Panc1 (cell line): ENCODE measurements around the gene UBR3. TPM values are rescaled to one million over a fixed set of nuclear protein-coding genes. Genes with fewer than 3 reads are reported as not detected.

ENCODE experiments used
- ATAC-seq: fragments of 200-7000 bp; cut with Tn5 transposase; 2 replicates; pipeline ENCODE4 v1.9.1; 2020; ENCODE audit warnings: mild to moderate bottlenecking, moderate library complexity
- BruUV-seq: library from RNA; stranded (reverse); fragments of 400-500 nt; replicated peaks from 2 replicates; lab custom pipeline; 2021; lab: Mats Ljungman, UMichigan
- CTCF ChIA-PET: fragments of 300-600 bp; sonication (Branson Sonifier 250); formaldehyde crosslinking; loops from one replicate; lab custom pipeline; 2022; ENCODE audit warnings: antibody characterized with exemption; lab: Charles Lee
- POLR2A ChIA-PET: fragments of 300-600 bp; sonication (Branson Sonifier 250); formaldehyde crosslinking; loops from one replicate; lab custom pipeline; 2022; ENCODE audit warnings: antibody characterized with exemption; lab: Charles Lee
- DNase-seq: peaks from one replicate; pipeline ENCODE4 v3.0.0-alpha.2; 2010; ENCODE audit warnings: low read depth, low spot score
- H3K27ac ChIP-seq: 2 replicates; pipeline ENCODE4 v1.5.1; 2011; ENCODE audit warnings: mild to moderate bottlenecking, low read length, inconsistent platforms
- H3K27me3 ChIP-seq: fragments of 200-500 bp; sonication (Bioruptor generic); 2 replicates; pipeline ENCODE4 v1.6.0; 2014; ENCODE audit warnings: low read length, inconsistent platforms; ENCODE audit not compliant: control insufficient read depth, insufficient read depth
- H3K36me3 ChIP-seq: fragments of 200-500 bp; sonication (Bioruptor generic); 2 replicates; pipeline ENCODE4 v1.5.1; 2014; ENCODE audit warnings: inconsistent platforms, mild to moderate bottlenecking, low read length, moderate library complexity; ENCODE audit not compliant: control insufficient read depth, insufficient read depth
- H3K4me1 ChIP-seq: 2 replicates; pipeline ENCODE4 v1.5.1; 2011; ENCODE audit warnings: inconsistent platforms, mild to moderate bottlenecking, low read length, moderate library complexity; ENCODE audit not compliant: control insufficient read depth, insufficient read depth
- H3K4me3 ChIP-seq, 2 experiments: 2 replicates each; pipeline ENCODE4 v1.5.1; 2011 to 2012; ENCODE audit warnings: low read depth in 2 of 2, low read length in 2 of 2, mild to moderate bottlenecking in 2 of 2, inconsistent platforms in 1 of 2, moderate library complexity in 1 of 2
- H3K9me3 ChIP-seq: fragments of 200-500 bp; sonication (Bioruptor generic); 2 replicates; pipeline ENCODE4 v1.5.1; 2014; ENCODE audit warnings: low read depth, mild to moderate bottlenecking, inconsistent platforms, low read length, moderate library complexity; ENCODE audit not compliant: control insufficient read depth, insufficient read depth
- POLR2AphosphoS5 ChIP-seq: IDR thresholded peaks from 2 replicates; pipeline ENCODE4 v1.6.1; 2012; ENCODE audit warnings: mild to moderate bottlenecking, low read depth, low read length, moderate library complexity
- SIN3A ChIP-seq: IDR thresholded peaks from 2 replicates; pipeline ENCODE4 v1.6.1; 2012; ENCODE audit warnings: low read depth, mild to moderate bottlenecking, low read length, moderate library complexity, borderline replicate concordance; ENCODE audit not compliant: insufficient read depth
- TCF7L2 ChIP-seq: IDR thresholded peaks from 2 replicates; pipeline ENCODE4 v1.6.1; 2011; ENCODE audit warnings: mild to moderate bottlenecking, low read depth, low read length, inconsistent platforms
- in situ Hi-C: cut with HindIII; loops from 2 replicates; pipeline ENCODE4 v1.10.0; 2016; ENCODE audit warnings: low sequenced_read_pairs, low pct_unique_long_range_greater_than_20kb
- intact Hi-C: fragments of 100-400 bp; cut with micrococcal nuclease; formaldehyde crosslinking; loops from one replicate; pipeline ENCODE4 v1.10.0; 2022; ENCODE audit not compliant: unreplicated experiment
- total RNA-seq: library from RNA; stranded (reverse); gene quantifications from one replicate; pipeline ENCODE4 v1.2.1, GENCODE V29; 2021; ENCODE audit not compliant: unreplicated experiment
- TF ChIP-seq, protein P1 (sequence below): fragments of 450-650 bp; IDR thresholded peaks from 2 replicates; pipeline ENCODE4 v1.5.1; 2017; ENCODE audit warnings: mild to moderate bottlenecking
- TF ChIP-seq, protein P2 (sequence below), 2 experiments: IDR thresholded peaks; 2 replicates each; pipeline ENCODE4 v1.6.1; 2011 to 2012; ENCODE audit warnings: low read depth in 2 of 2, control low read depth in 1 of 2, low read length in 1 of 2, mild to moderate bottlenecking in 1 of 2, moderate library complexity in 1 of 2; ENCODE audit not compliant: insufficient read depth in 1 of 2

Gene UBR3
- total RNA-seq, 1 experiment from 2014 or later, result 27.9 TPM

DNA sequence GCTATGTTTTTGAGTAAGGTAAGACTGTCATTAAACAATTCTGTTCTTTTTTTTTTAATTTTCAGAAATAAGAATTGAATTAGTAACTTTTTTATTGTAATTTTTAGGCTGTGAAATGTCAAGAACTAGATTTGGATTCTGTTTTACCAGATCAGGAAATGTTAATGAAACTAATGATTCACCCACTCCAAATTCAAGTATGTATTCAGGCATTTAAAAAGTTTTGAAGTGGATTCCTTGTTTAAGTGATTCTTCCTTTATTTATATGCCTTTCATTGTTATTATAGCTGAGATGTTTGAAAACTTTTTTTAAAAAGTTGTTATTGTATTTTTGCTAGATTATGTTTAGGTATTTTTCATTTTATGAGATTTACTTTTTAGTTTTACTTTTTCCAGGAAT lies 96.7 kb downstream of the UBR3 start:
- intact Hi-C loops, result no loop called here
- CTCF ChIA-PET, result no interaction called here

GRCh38 chr2:169925968-169926367 lies 98.7 kb downstream of the UBR3 start:
- CTCF ChIA-PET, result no interaction called here
- POLR2A ChIA-PET, result no interaction called here
- intact Hi-C loops, result loop anchor here (5.0 kb wide), 1 partner anchor 99 kb away; the partner anchor contains the start of gene UBR3

More for the DNA sequence above, 96.7 kb downstream of the UBR3 start:
- ATAC-seq (no peak), DNase-seq (no peak)
- H3K27me3 ChIP-seq, result no peaks in the 10 kb centered on the region
- H3K27ac ChIP-seq, result no peak overlapping the region
- no peaks in the 10 kb centered on the region for H3K4me1 ChIP-seq
- H3K9me3 ChIP-seq, result no peaks in the 10 kb centered on the region
- BruUV-seq, result no TSS peak
- no peak overlapping the region for H3K4me3 ChIP-seq
- POLR2A ChIA-PET, result no interaction called here
- H3K36me3 ChIP-seq, result peaks cover 3% of the 10 kb centered on the region; the same call in 1 of the 2 replicates
- TF ChIP-seq, protein P1, sequence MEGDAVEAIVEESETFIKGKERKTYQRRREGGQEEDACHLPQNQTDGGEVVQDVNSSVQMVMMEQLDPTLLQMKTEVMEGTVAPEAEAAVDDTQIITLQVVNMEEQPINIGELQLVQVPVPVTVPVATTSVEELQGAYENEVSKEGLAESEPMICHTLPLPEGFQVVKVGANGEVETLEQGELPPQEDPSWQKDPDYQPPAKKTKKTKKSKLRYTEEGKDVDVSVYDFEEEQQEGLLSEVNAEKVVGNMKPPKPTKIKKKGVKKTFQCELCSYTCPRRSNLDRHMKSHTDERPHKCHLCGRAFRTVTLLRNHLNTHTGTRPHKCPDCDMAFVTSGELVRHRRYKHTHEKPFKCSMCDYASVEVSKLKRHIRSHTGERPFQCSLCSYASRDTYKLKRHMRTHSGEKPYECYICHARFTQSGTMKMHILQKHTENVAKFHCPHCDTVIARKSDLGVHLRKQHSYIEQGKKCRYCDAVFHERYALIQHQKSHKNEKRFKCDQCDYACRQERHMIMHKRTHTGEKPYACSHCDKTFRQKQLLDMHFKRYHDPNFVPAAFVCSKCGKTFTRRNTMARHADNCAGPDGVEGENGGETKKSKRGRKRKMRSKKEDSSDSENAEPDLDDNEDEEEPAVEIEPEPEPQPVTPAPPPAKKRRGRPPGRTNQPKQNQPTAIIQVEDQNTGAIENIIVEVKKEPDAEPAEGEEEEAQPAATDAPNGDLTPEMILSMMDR, result no peak
- no peak for TF ChIP-seq POLR2AphosphoS5
- in situ Hi-C loops, result no loop called here

More at GRCh38 chr2:169925968-169926367, 98.7 kb downstream of the UBR3 start:
- in situ Hi-C loops, result no loop called here
- Histone ChIP-seq H3K36me3 (peaks cover 3% of the 10 kb centered on the region; the same call in 1 of the 2 replicates), H3K4me3 (no peak overlapping the region), H3K4me1 (no peaks in the 10 kb centered on the region), H3K9me3 (no peaks in the 10 kb centered on the region), H3K27ac (no peak overlapping the region), H3K27me3 (no peaks in the 10 kb centered on the region)
- TF ChIP-seq POLR2AphosphoS5, result no peak
- no peak for TF ChIP-seq SIN3A
- TF ChIP-seq, protein P2, sequence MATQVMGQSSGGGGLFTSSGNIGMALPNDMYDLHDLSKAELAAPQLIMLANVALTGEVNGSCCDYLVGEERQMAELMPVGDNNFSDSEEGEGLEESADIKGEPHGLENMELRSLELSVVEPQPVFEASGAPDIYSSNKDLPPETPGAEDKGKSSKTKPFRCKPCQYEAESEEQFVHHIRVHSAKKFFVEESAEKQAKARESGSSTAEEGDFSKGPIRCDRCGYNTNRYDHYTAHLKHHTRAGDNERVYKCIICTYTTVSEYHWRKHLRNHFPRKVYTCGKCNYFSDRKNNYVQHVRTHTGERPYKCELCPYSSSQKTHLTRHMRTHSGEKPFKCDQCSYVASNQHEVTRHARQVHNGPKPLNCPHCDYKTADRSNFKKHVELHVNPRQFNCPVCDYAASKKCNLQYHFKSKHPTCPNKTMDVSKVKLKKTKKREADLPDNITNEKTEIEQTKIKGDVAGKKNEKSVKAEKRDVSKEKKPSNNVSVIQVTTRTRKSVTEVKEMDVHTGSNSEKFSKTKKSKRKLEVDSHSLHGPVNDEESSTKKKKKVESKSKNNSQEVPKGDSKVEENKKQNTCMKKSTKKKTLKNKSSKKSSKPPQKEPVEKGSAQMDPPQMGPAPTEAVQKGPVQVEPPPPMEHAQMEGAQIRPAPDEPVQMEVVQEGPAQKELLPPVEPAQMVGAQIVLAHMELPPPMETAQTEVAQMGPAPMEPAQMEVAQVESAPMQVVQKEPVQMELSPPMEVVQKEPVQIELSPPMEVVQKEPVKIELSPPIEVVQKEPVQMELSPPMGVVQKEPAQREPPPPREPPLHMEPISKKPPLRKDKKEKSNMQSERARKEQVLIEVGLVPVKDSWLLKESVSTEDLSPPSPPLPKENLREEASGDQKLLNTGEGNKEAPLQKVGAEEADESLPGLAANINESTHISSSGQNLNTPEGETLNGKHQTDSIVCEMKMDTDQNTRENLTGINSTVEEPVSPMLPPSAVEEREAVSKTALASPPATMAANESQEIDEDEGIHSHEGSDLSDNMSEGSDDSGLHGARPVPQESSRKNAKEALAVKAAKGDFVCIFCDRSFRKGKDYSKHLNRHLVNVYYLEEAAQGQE (IDR thresholded peaks at IDR 0.05; ENCODE audit: insufficient read depth in 1 of 2, low read depth in 2 of 2, low read length in 1 of 2), result no peak
- TF ChIP-seq TCF7L2, result no peak
- TF ChIP-seq, protein P1, result no peak
- BruUV-seq, result no TSS peak
- DNase-seq, result no peak
- ATAC-seq, result no peak
